B cell (primary cell): ENCODE results near the gene SLC17A4. TPM values are rescaled to one million over a fixed set of nuclear protein-coding genes. Genes with fewer than 3 reads are reported as not detected.

Experiments
- ATAC-seq: fragments of 200-7000 bp; cut with Tn5 transposase; one replicate; pipeline ENCODE4 v1.10.0; 2021; ENCODE audit warnings: low read depth, mild to moderate bottlenecking, moderate number of reproducible peaks, moderate library complexity
- CTCF ChIA-PET: fragments of 350-600 bp; sonication (Branson Sonifier 250); formaldehyde crosslinking; loops from one replicate; lab custom pipeline; 2021; ENCODE audit warnings: antibody characterized with exemption, inconsistent platforms; lab: Charles Lee
- POLR2A ChIA-PET: fragments of 350-600 bp; sonication (Branson Sonifier 250); formaldehyde crosslinking; loops from one replicate; lab custom pipeline; 2021; ENCODE audit warnings: antibody characterized with exemption; lab: Charles Lee
- DNase-seq: peaks from one replicate; pipeline ENCODE4 v3.0.0; 2013
- H2AFZ ChIP-seq: 2 replicates; pipeline ENCODE4 v1.6.1; 2012; ENCODE audit warnings: mild to moderate bottlenecking, low read depth, low read length; ENCODE audit not compliant: insufficient read depth, poor library complexity, severe bottlenecking
- H3K27ac ChIP-seq, 2 donors: 1 replicate in 1 of 2; 2 replicates in 1 of 2; pipeline ENCODE4 v1.5.1; 2012 to 2013; ENCODE audit warnings: low read length in 2 of 2, mild to moderate bottlenecking in 2 of 2, moderate library complexity in 1 of 2
- H3K27me3 ChIP-seq, 4 experiments: fragments of 200-600 bp in 1 of 4; sonication (generic) in 1 of 4; replicated peaks in 1 of 4; 1 replicate in 2 of 4; 2 replicates in 2 of 4; pipeline versions ENCODE4 v1.6.1 to v1.7.0; 2013 to 2016; ENCODE audit warnings: low read length in 3 of 4, mild to moderate bottlenecking in 2 of 4, mixed read lengths in 1 of 4, moderate library complexity in 1 of 4; ENCODE audit not compliant: insufficient read depth in 4 of 4, control insufficient read depth in 3 of 4; ENCODE audit errors: control extremely low read depth in 1 of 4
- H3K36me3 ChIP-seq, 2 experiments: replicated peaks in 1 of 2; 1 replicate in 1 of 2; 2 replicates in 1 of 2; pipeline versions ENCODE4 v1.6.1 to v1.7.1; 2013; ENCODE audit warnings: low read length in 1 of 2; ENCODE audit not compliant: insufficient read depth in 2 of 2, control insufficient read depth in 1 of 2; ENCODE audit errors: control extremely low read depth in 1 of 2, extremely low read depth in 1 of 2
- H3K4me1 ChIP-seq, 2 donors: fragments of 200-600 bp in 1 of 2; sonication (generic) in 1 of 2; 1 replicate in 1 of 2; 2 replicates in 1 of 2; pipeline versions ENCODE4 v1.5.1 to v1.6.1; 2013 to 2017; ENCODE audit warnings: low read length in 2 of 2; ENCODE audit not compliant: control insufficient read depth in 2 of 2, insufficient read depth in 2 of 2
- H3K4me2 ChIP-seq: replicated peaks from 2 replicates; pipeline ENCODE3; 2012; ENCODE audit warnings: mild to moderate bottlenecking, low read depth, low read length; ENCODE audit not compliant: poor library complexity, severe bottlenecking
- H3K4me3 ChIP-seq, 5 experiments: fragments of 200-600 bp in 1 of 5; sonication (generic) in 1 of 5; 1 replicate in 3 of 5; 2 replicates in 2 of 5; pipeline versions ENCODE4 v1.5.1 to v1.7.0; 2011 to 2016; ENCODE audit warnings: low read length in 4 of 5, mild to moderate bottlenecking in 4 of 5, low read depth in 2 of 5, control low read depth in 1 of 5, moderate library complexity in 1 of 5; ENCODE audit not compliant: insufficient read depth in 1 of 5; ENCODE audit errors: control extremely low read depth in 1 of 5, extremely low read depth in 1 of 5
- H3K79me2 ChIP-seq: fragments of 200-600 bp; sonication (generic); one replicate; pipeline ENCODE4 v1.6.0; 2016; ENCODE audit warnings: low read length; ENCODE audit not compliant: control insufficient read depth, insufficient read depth
- H3K9ac ChIP-seq: fragments of 200-600 bp; sonication (generic); 2 replicates; pipeline ENCODE4 v1.6.1; 2017; ENCODE audit warnings: mild to moderate bottlenecking, low read length, moderate library complexity
- H3K9me3 ChIP-seq, 3 donors: one replicate each; pipeline versions ENCODE4 v1.6.1 to v1.7.1; 2013; ENCODE audit warnings: low read length in 2 of 3; ENCODE audit not compliant: control insufficient read depth in 2 of 3, insufficient read depth in 1 of 3; ENCODE audit errors: control extremely low read depth in 1 of 3
- H4K20me1 ChIP-seq: 2 replicates; pipeline ENCODE4 v1.6.0; 2012; ENCODE audit warnings: mild to moderate bottlenecking, low read length; ENCODE audit not compliant: insufficient read depth, control insufficient read depth, poor library complexity, severe bottlenecking
- H3K27ac Mint-ChIP-seq: one replicate; pipeline ENCODE4 v1.8.0; 2021; ENCODE audit warnings: mixed read lengths
- H3K27me3 Mint-ChIP-seq: one replicate; pipeline ENCODE4 v1.8.0; 2021; ENCODE audit warnings: mixed read lengths
- H3K4me1 Mint-ChIP-seq: one replicate; pipeline ENCODE4 v1.8.0; 2021; ENCODE audit warnings: mixed read lengths
- H3K4me3 Mint-ChIP-seq: one replicate; pipeline ENCODE4 v1.8.0; 2021; ENCODE audit warnings: mixed read lengths
- H3K9me3 Mint-ChIP-seq: one replicate; pipeline ENCODE4 v1.8.0; 2022; ENCODE audit warnings: mixed read lengths; ENCODE audit not compliant: insufficient read depth
- CTCF ChIP-seq: fragments of 200-600 bp; IDR thresholded peaks from one replicate; pipeline ENCODE4 v1.8.0; 2022; ENCODE audit warnings: antibody characterized with exemption, mild to moderate bottlenecking
- EZH2 ChIP-seq: IDR thresholded peaks from 2 replicates; pipeline ENCODE4 v1.6.1; 2012; ENCODE audit warnings: borderline replicate concordance, low read depth, mild to moderate bottlenecking, moderate library complexity, low read length; ENCODE audit not compliant: insufficient read depth, poor library complexity, severe bottlenecking
- whole genome bisulfite sequencing: methylation state at CpG from one replicate; pipeline ENCODE4 v1.1.5; 2013; ENCODE audit warnings: missing lambda C conversion rate; ENCODE audit not compliant: insufficient coverage; 5-methylcytosine and 5-hydroxymethylcytosine counted together
- intact Hi-C: fragments of 100-400 bp; cut with micrococcal nuclease; formaldehyde crosslinking; loops from one replicate; pipeline ENCODE4 v1.10.0; 2022
- polyA plus RNA-seq: library from polyadenylated mRNA; depleted of rRNA; stranded (reverse); fragments of >200 nt; gene quantifications from 2 replicates; pipeline ENCODE4 v1.2.3, GENCODE V29; 2012
- total RNA-seq, 2 donors: library from RNA; stranded (reverse); fragments of 120-200 nt in 1 of 2; gene quantifications; 1 replicate in 1 of 2; 2 replicates in 1 of 2; pipeline versions ENCODE4 v1.2.3 to v1.2.4, GENCODE V29; 2013 to 2022

Gene SLC17A4
- total and polyA plus RNA-seq, 2 donors (not counting 1 experiment from before 2014, with no cell fraction given), result not detected

GRCh38 chr6:25815194-25815593 is 60.7 kb downstream of the SLC17A4 start:
- TF ChIP-seq EZH2, result no peak
- no peak for TF ChIP-seq CTCF
- H3K4me3 ChIP-seq, result no peak overlapping the region
- H2AFZ ChIP-seq, result no peak overlapping the region
- no peaks in the 10 kb centered on the region for H4K20me1 ChIP-seq
- H3K27ac ChIP-seq, result no peak overlapping the region
- H3K4me3 Mint-ChIP-seq, result no peak overlapping the region
- no peak overlapping the region for H3K27ac Mint-ChIP-seq
- ATAC-seq (no peak), DNase-seq (no peak)
- ChIA-PET CTCF (no interaction called here), POLR2A (no interaction called here)
- no peaks in the 10 kb centered on the region for H3K79me2 ChIP-seq
- peaks cover 25% of the 10 kb centered on the region for H3K27me3 Mint-ChIP-seq
- 79% methylated on average over 2 of the region's 3 CpGs for WGBS
- H3K4me1 ChIP-seq, result no peaks in the 10 kb centered on the region
- no peaks in the 10 kb centered on the region for H3K4me1 Mint-ChIP-seq
- H3K9me3 ChIP-seq, result peaks cover 0 to 5% (median 0%) of the 10 kb centered on the region in 3 donors
- intact Hi-C loops, result no loop called here
- H3K4me2 ChIP-seq, result no peak overlapping the region
- H3K36me3 ChIP-seq, result no peaks in the 10 kb centered on the region
- peaks cover 0 to 3% (median 0%) of the 10 kb centered on the region in 4 experiments for H3K27me3 ChIP-seq
- H3K9ac ChIP-seq, result no peak overlapping the region
- H3K9me3 Mint-ChIP-seq, result peaks cover 3% of the 10 kb centered on the region

- DNase-seq, result no peak
- ATAC-seq, result no peak
- no peaks in the 10 kb centered on the region for H3K4me1 Mint-ChIP-seq
- H3K9me3 Mint-ChIP-seq, result peaks cover 3% of the 10 kb centered on the region
- no peak overlapping the region for H2AFZ ChIP-seq
- H3K27ac Mint-ChIP-seq, result no peak overlapping the region
- no peak overlapping the region for H3K4me3 ChIP-seq
- intact Hi-C loops, result no loop called here
- no peaks in the 10 kb centered on the region for H4K20me1 ChIP-seq
- H3K79me2 ChIP-seq, result no peaks in the 10 kb centered on the region
- POLR2A ChIA-PET, result no interaction called here
- WGBS, result 100% methylated on average over 2 of the region's 2 CpGs
- peaks cover 0 to 5% (median 0%) of the 10 kb centered on the region in 3 donors for H3K9me3 ChIP-seq
- H3K4me3 Mint-ChIP-seq, result no peak overlapping the region
- H3K36me3 ChIP-seq, result no peaks in the 10 kb centered on the region
- no peak overlapping the region for H3K4me2 ChIP-seq
- TF ChIP-seq EZH2, result no peak
- TF ChIP-seq CTCF, result no peak
- CTCF ChIA-PET, result no interaction called here
- H3K27ac ChIP-seq, result no peak overlapping the region
- H3K4me1 ChIP-seq, result no peaks in the 10 kb centered on the region
- peaks cover 24% of the 10 kb centered on the region for H3K27me3 Mint-ChIP-seq
- peaks cover 0 to 3% (median 0%) of the 10 kb centered on the region in 4 experiments for H3K27me3 ChIP-seq
- H3K9ac ChIP-seq, result no peak overlapping the region
Measured at GRCh38 chr6:25816252-25816651, 61.7 kb downstream of the SLC17A4 start.
